IMR-90 (cell line): ENCODE results near the gene GPR142.

Source experiments
- BHLHE40 ChIP-seq: fragments of 150-350 bp; IDR thresholded peaks from 2 replicates; pipeline ENCODE4 v1.6.1; 2016; ENCODE audit warnings: mild to moderate bottlenecking, low read depth, low read length
- CEBPB ChIP-seq: IDR thresholded peaks from 2 replicates; pipeline ENCODE4 v1.6.1; 2012; ENCODE audit warnings: low read depth, low read length, improper control_type of control experiment
- CHD1 ChIP-seq: IDR thresholded peaks from 2 replicates; pipeline ENCODE4 v1.6.1; 2012; ENCODE audit warnings: low read depth, low read length, improper control_type of control experiment
- FOS ChIP-seq: fragments of 150-350 bp; IDR thresholded peaks from 2 replicates; pipeline ENCODE4 v1.6.1; 2016; ENCODE audit warnings: low read depth, low read length
- MAZ ChIP-seq: IDR thresholded peaks from 2 replicates; pipeline ENCODE4 v1.6.1; 2012; ENCODE audit warnings: low read depth, mild to moderate bottlenecking, low read length, improper control_type of control experiment, moderate library complexity, borderline replicate concordance
- POLR2A ChIP-seq: IDR thresholded peaks from 2 replicates; pipeline ENCODE4 v1.6.1; 2012; ENCODE audit warnings: mild to moderate bottlenecking, low read depth, low read length
- RAD21 ChIP-seq: IDR thresholded peaks from 2 replicates; pipeline ENCODE4 v1.6.1; 2012; ENCODE audit warnings: low read length, improper control_type of control experiment
- RCOR1 ChIP-seq: IDR thresholded peaks from 2 replicates; pipeline ENCODE4 v1.6.1; 2012; ENCODE audit warnings: mild to moderate bottlenecking, low read length, improper control_type of control experiment; ENCODE audit not compliant: insufficient replicate concordance
- RFX5 ChIP-seq: IDR thresholded peaks from 2 replicates; pipeline ENCODE4 v1.8.0; 2012; ENCODE audit warnings: low read depth, mild to moderate bottlenecking, low read length, moderate library complexity
- SMC3 ChIP-seq: fragments of 150-350 bp; IDR thresholded peaks from 2 replicates; pipeline ENCODE4 v1.6.1; 2016; ENCODE audit warnings: low read depth, mild to moderate bottlenecking, antibody characterized with exemption, low read length, moderate library complexity
- USF2 ChIP-seq: fragments of 150-350 bp; IDR thresholded peaks from 2 replicates; pipeline ENCODE4 v1.6.1; 2017; ENCODE audit warnings: mild to moderate bottlenecking, antibody characterized with exemption, low read length, low read depth
- TF ChIP-seq, protein P1 (sequence below): fragments of 150-350 bp; IDR thresholded peaks from 2 replicates; pipeline ENCODE4 v1.6.1; 2016; ENCODE audit warnings: low read depth, mild to moderate bottlenecking, low read length, moderate library complexity, borderline replicate concordance
- TF ChIP-seq, protein P2 (sequence below): conservative IDR thresholded peaks from 2 replicates; pipeline ENCODE4 v1.5.1; 2012; ENCODE audit warnings: mild to moderate bottlenecking, low read depth, low read length, improper control_type of control experiment

DNA sequence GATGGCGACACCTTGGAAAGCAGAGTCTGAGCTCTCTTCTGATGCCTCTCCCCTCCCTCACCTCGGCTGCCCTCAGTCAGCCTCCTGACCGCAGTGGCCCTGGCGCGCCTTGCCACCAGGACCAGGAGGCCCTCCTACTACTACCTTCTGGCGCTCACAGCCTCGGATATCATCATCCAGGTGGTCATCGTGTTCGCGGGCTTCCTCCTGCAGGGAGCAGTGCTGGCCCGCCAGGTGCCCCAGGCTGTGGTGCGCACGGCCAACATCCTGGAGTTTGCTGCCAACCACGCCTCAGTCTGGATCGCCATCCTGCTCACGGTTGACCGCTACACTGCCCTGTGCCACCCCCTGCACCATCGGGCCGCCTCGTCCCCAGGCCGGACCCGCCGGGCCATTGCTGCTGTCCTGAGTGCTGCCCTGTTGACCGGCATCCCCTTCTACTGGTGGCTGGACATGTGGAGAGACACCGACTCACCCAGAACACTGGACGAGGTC is 4.4 kb downstream of the GPR142 start:
- TF ChIP-seq, protein P1, sequence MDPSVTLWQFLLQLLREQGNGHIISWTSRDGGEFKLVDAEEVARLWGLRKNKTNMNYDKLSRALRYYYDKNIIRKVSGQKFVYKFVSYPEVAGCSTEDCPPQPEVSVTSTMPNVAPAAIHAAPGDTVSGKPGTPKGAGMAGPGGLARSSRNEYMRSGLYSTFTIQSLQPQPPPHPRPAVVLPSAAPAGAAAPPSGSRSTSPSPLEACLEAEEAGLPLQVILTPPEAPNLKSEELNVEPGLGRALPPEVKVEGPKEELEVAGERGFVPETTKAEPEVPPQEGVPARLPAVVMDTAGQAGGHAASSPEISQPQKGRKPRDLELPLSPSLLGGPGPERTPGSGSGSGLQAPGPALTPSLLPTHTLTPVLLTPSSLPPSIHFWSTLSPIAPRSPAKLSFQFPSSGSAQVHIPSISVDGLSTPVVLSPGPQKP: no peak
- TF ChIP-seq, protein P2, sequence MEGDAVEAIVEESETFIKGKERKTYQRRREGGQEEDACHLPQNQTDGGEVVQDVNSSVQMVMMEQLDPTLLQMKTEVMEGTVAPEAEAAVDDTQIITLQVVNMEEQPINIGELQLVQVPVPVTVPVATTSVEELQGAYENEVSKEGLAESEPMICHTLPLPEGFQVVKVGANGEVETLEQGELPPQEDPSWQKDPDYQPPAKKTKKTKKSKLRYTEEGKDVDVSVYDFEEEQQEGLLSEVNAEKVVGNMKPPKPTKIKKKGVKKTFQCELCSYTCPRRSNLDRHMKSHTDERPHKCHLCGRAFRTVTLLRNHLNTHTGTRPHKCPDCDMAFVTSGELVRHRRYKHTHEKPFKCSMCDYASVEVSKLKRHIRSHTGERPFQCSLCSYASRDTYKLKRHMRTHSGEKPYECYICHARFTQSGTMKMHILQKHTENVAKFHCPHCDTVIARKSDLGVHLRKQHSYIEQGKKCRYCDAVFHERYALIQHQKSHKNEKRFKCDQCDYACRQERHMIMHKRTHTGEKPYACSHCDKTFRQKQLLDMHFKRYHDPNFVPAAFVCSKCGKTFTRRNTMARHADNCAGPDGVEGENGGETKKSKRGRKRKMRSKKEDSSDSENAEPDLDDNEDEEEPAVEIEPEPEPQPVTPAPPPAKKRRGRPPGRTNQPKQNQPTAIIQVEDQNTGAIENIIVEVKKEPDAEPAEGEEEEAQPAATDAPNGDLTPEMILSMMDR: no peak
- no peak for TF ChIP-seq RFX5
- no peak for TF ChIP-seq USF2
- TF ChIP-seq RAD21: no peak
- no peak for TF ChIP-seq POLR2A
- TF ChIP-seq CHD1: no peak
- TF ChIP-seq SMC3: no peak
- no peak for TF ChIP-seq FOS
- no peak for TF ChIP-seq RCOR1
- TF ChIP-seq BHLHE40: no peak
- TF ChIP-seq MAZ: no peak
- no peak for TF ChIP-seq CEBPB
